HFFc6 (cell line): ENCODE results near the gene LZTS2. TPM values are rescaled to one million over a fixed set of nuclear protein-coding genes. Genes with fewer than 3 reads are reported as not detected.

Experiments used
- DNase-seq: peaks from one replicate; pipeline ENCODE4 v3.0.0-alpha.2; 2018
- H3K27ac Mint-ChIP-seq: 2 replicates; pipeline ENCODE4 v1.8.0; 2020; ENCODE audit warnings: mild to moderate bottlenecking, mixed read lengths
- H3K27me3 Mint-ChIP-seq: 2 replicates; pipeline ENCODE4 v1.8.0; 2021; ENCODE audit warnings: mild to moderate bottlenecking, moderate library complexity, mixed read lengths; ENCODE audit not compliant: insufficient read depth
- H3K36me3 Mint-ChIP-seq: 2 replicates; pipeline ENCODE4 v1.8.0; 2021; ENCODE audit warnings: low read depth, mixed read lengths
- H3K4me1 Mint-ChIP-seq: 2 replicates; pipeline ENCODE4 v1.8.0; 2020; ENCODE audit warnings: low read depth, mixed read lengths
- H3K4me3 Mint-ChIP-seq: 2 replicates; pipeline ENCODE4 v1.8.0; 2020; ENCODE audit warnings: mild to moderate bottlenecking, moderate library complexity, mixed read lengths
- H3K9me3 Mint-ChIP-seq: 2 replicates; pipeline ENCODE4 v1.8.0; 2020; ENCODE audit warnings: mild to moderate bottlenecking, mixed read lengths
- CTCF ChIP-seq: fragments of 200-600 bp; sonication (generic); IDR thresholded peaks from 2 replicates; pipeline ENCODE4 v1.5.0; 2021; ENCODE audit warnings: antibody characterized with exemption, mild to moderate bottlenecking
- total RNA-seq, 6 experiments: library from RNA; stranded (reverse); fragmentation: NEBNext Ultra II Directional; extraction: Animal tissue kit (Norgen Biotek cat#: 25700); gene quantifications; 2 replicates in 1 of 6; 3 replicates in 5 of 6; pipeline ENCODE4 v1.2.3, GENCODE V29; 2021

The LZTS2 gene
- total RNA-seq, 6 experiments from 2014 or later = 66.8 to 80.5 (median 74.6) TPM

- peak overlapping the region; percentile 85; the same call in 1 of the 2 replicates for H3K27ac Mint-ChIP-seq
- peaks cover 27% of the 10 kb centered on the region for H3K4me1 Mint-ChIP-seq
- H3K36me3 Mint-ChIP-seq = peaks cover 21% of the 10 kb centered on the region
- no peak for TF ChIP-seq CTCF
- H3K9me3 Mint-ChIP-seq = no peaks in the 10 kb centered on the region
- H3K4me3 Mint-ChIP-seq = peak overlapping the region; percentile 99
- DNase-seq = no peak
- no peaks in the 10 kb centered on the region; the same call in 1 of the 2 replicates for H3K27me3 Mint-ChIP-seq
Measured at GRCh38 chr10:100988166-100988565, 11.4 kb upstream of the LZTS2 start.

GRCh38 chr10:100989088-100989487, 10.5 kb upstream of the LZTS2 start:
- Mint-ChIP-seq H3K9me3 (no peaks in the 10 kb centered on the region), H3K4me3 (0 out of 2 replicates have a peak overlapping the region, but pooled peaks have one; percentile 9), H3K27me3 (no peaks in the 10 kb centered on the region; the same call in 1 of the 2 replicates), H3K27ac (no peak overlapping the region), H3K36me3 (peaks cover 26% of the 10 kb centered on the region), H3K4me1 (peaks cover 27% of the 10 kb centered on the region)
- no peak for TF ChIP-seq CTCF
- DNase-seq = no peak

- H3K4me3 Mint-ChIP-seq = no peak overlapping the region
Measured at GRCh38 chr10:100993986-100994708, 5.5 kb upstream of the LZTS2 start.

GRCh38 chr10:100995181-100995580, 4.4 kb upstream of the LZTS2 start:
- peaks cover 18% of the 10 kb centered on the region for H3K36me3 Mint-ChIP-seq
- no peak overlapping the region for H3K4me3 Mint-ChIP-seq

More at GRCh38 chr10:100993986-100994708, 5.5 kb upstream of the LZTS2 start:
- TF ChIP-seq CTCF = peak; percentile 88
- Mint-ChIP-seq H3K9me3 (no peaks in the 10 kb centered on the region), H3K36me3 (peaks cover 18% of the 10 kb centered on the region), H3K27me3 (no peaks in the 10 kb centered on the region; the same call in 1 of the 2 replicates), H3K4me1 (peaks cover 27% of the 10 kb centered on the region), H3K27ac (no peak overlapping the region)
- peak; percentile 35 for DNase-seq

GRCh38 chr10:100996678-100997359, 2.8 kb upstream of the LZTS2 start:
- Mint-ChIP-seq H3K36me3 (peaks cover 11% of the 10 kb centered on the region; the same call in 1 of the 2 replicates), H3K27ac (peak overlapping the region; percentile 95), H3K4me1 (peaks cover 34% of the 10 kb centered on the region), H3K9me3 (no peaks in the 10 kb centered on the region), H3K4me3 (peak overlapping the region; percentile 90), H3K27me3 (no peaks in the 10 kb centered on the region; the same call in none of the 2 replicates)
- no peak for TF ChIP-seq CTCF
- no peak for DNase-seq

More at GRCh38 chr10:100995181-100995580, 4.4 kb upstream of the LZTS2 start:
- TF ChIP-seq CTCF = no peak
- H3K4me1 Mint-ChIP-seq = peaks cover 27% of the 10 kb centered on the region
- H3K9me3 Mint-ChIP-seq = no peaks in the 10 kb centered on the region
- no peak for DNase-seq
- H3K27me3 Mint-ChIP-seq = no peaks in the 10 kb centered on the region; the same call in 1 of the 2 replicates
- H3K27ac Mint-ChIP-seq = no peak overlapping the region
